GM12873 (cell line): ENCODE results near the gene SYNE1.

Experiments used
- CTCF ChIP-seq: IDR thresholded peaks from 2 replicates; pipeline ENCODE4 v1.5.1; 2012; ENCODE audit warnings: low read depth, mild to moderate bottlenecking, moderate library complexity, low read length, control low read depth; ENCODE audit not compliant: insufficient read depth; ENCODE audit errors: missing control alignments

The SYNE1 gene

GRCh38 chr6:152637296-152638047 is at the start of gene SYNE1:
Gene SYNE1 (minus strand): TSS chr6:152637362. CDS start chr6:152628331, 9,031 bp downstream.
- no peak for TF ChIP-seq CTCF

- no peak for TF ChIP-seq CTCF
Observed at GRCh38 chr6:152685819-152686218, 48.7 kb upstream of the SYNE1 start.

GRCh38 chr6:152682141-152682540 is 45.0 kb upstream of the SYNE1 start:
- no peak for TF ChIP-seq CTCF

- TF ChIP-seq CTCF: no peak
Observed at GRCh38 chr6:152680879-152681517, 43.8 kb upstream of the SYNE1 start.

- TF ChIP-seq CTCF: no peak
Observed at GRCh38 chr6:152680151-152680550, 43.0 kb upstream of the SYNE1 start.

- TF ChIP-seq CTCF: no peak
Observed at GRCh38 chr6:152673236-152673635, 36.1 kb upstream of the SYNE1 start.

- no peak for TF ChIP-seq CTCF
Observed at GRCh38 chr6:152671171-152671570, 34.0 kb upstream of the SYNE1 start.
